ENCODE measurements around the gene CNTNAP2. TPM values are rescaled to one million over a fixed set of nuclear protein-coding genes. Genes with fewer than 3 reads are reported as not detected.

CNTNAP2 gene
- total RNA-seq, 2 donors from 2014 or later, result 171 to 228 TPM

GRCh38 chr7:148175512-148175911 lies 2058.9 kb downstream of the CNTNAP2 start:
- TF ChIP-seq CTCF (conservative IDR thresholded peaks at IDR 0.05), result no peak

GRCh38 chr7:148177972-148178371 lies 2061.4 kb downstream of the CNTNAP2 start:
- DNase-seq, result no peak
- no peaks in the 10 kb centered on the region for H3K9me3 ChIP-seq (ENCODE audit: control insufficient read depth, low read length)
- Mint-ChIP-seq H3K36me3 (ENCODE audit: low read depth) (no peaks in the 10 kb centered on the region), H3K27ac (no peak overlapping the region), H3K27me3 (ENCODE audit: insufficient read depth) (peaks cover 7% of the 10 kb centered on the region), H3K4me3 (no peak overlapping the region), H3K9me3 (no peaks in the 10 kb centered on the region), H3K4me1 (no peaks in the 10 kb centered on the region)
- H3K4me3 ChIP-seq (ENCODE audit: low read length), result no peak overlapping the region
- H3K27me3 ChIP-seq (ENCODE audit: control insufficient read depth, insufficient read depth, low read length, poor library complexity, severe bottlenecking), result no peaks in the 10 kb centered on the region
- TF ChIP-seq CTCF (conservative IDR thresholded peaks at IDR 0.05), result no peak
- H3K36me3 ChIP-seq (ENCODE audit: control insufficient read depth, insufficient read depth, low read length), result no peaks in the 10 kb centered on the region
- no peaks in the 10 kb centered on the region for H3K4me1 ChIP-seq (ENCODE audit: control insufficient read depth, insufficient read depth, low read length)
- no peak overlapping the region for H3K27ac ChIP-seq (ENCODE audit: low read depth, low read length)
- H3K9ac ChIP-seq (ENCODE audit: extremely low read depth, low read length, poor library complexity, severe bottlenecking), result no peak overlapping the region

More at GRCh38 chr7:148175512-148175911, 2058.9 kb downstream of the CNTNAP2 start:
- H3K4me3 Mint-ChIP-seq, result no peak overlapping the region
- H3K27me3 Mint-ChIP-seq (ENCODE audit: insufficient read depth), result peaks cover 7% of the 10 kb centered on the region
- no peak for DNase-seq
- no peaks in the 10 kb centered on the region for H3K9me3 Mint-ChIP-seq
- WGBS, 2 experiments (ENCODE audit: insufficient coverage in 1 of 2, insufficient read length in 1 of 2), result 80 to 95% methylated on average over 1 to 2 of the region's 2 CpGs
- H3K36me3 Mint-ChIP-seq (ENCODE audit: low read depth), result no peaks in the 10 kb centered on the region
- no peaks in the 10 kb centered on the region for H3K27me3 ChIP-seq (ENCODE audit: control insufficient read depth, insufficient read depth, low read length, poor library complexity, severe bottlenecking)
- H3K9me3 ChIP-seq (ENCODE audit: control insufficient read depth, low read length), result no peaks in the 10 kb centered on the region
- no peaks in the 10 kb centered on the region for H3K4me1 Mint-ChIP-seq
- H3K27ac Mint-ChIP-seq, result no peak overlapping the region
- no peaks in the 10 kb centered on the region for H3K4me1 ChIP-seq (ENCODE audit: control insufficient read depth, insufficient read depth, low read length)
- H3K27ac ChIP-seq (ENCODE audit: low read depth, low read length), result no peak overlapping the region
- H3K9ac ChIP-seq (ENCODE audit: extremely low read depth, low read length, poor library complexity, severe bottlenecking), result no peak overlapping the region
- H3K4me3 ChIP-seq (ENCODE audit: low read length), result no peak overlapping the region
- no peaks in the 10 kb centered on the region for H3K36me3 ChIP-seq (ENCODE audit: control insufficient read depth, insufficient read depth, low read length)

- H3K36me3 Mint-ChIP-seq (ENCODE audit: low read depth), result no peaks in the 10 kb centered on the region
- peaks cover 7% of the 10 kb centered on the region for H3K27me3 Mint-ChIP-seq (ENCODE audit: insufficient read depth)
- no peak overlapping the region for H3K4me3 Mint-ChIP-seq
- no peaks in the 10 kb centered on the region for H3K36me3 ChIP-seq (ENCODE audit: control insufficient read depth, insufficient read depth, low read length)
- no peak for DNase-seq
- H3K4me1 Mint-ChIP-seq, result no peaks in the 10 kb centered on the region
- no peak overlapping the region for H3K27ac ChIP-seq (ENCODE audit: low read depth, low read length)
- no peaks in the 10 kb centered on the region for H3K9me3 ChIP-seq (ENCODE audit: control insufficient read depth, low read length)
- H3K27me3 ChIP-seq (ENCODE audit: control insufficient read depth, insufficient read depth, low read length, poor library complexity, severe bottlenecking), result no peaks in the 10 kb centered on the region
- TF ChIP-seq CTCF (conservative IDR thresholded peaks at IDR 0.05), result no peak
- H3K4me3 ChIP-seq (ENCODE audit: low read length), result no peak overlapping the region
- no peak overlapping the region for H3K27ac Mint-ChIP-seq
- H3K9me3 Mint-ChIP-seq, result no peaks in the 10 kb centered on the region
- H3K4me1 ChIP-seq (ENCODE audit: control insufficient read depth, insufficient read depth, low read length), result no peaks in the 10 kb centered on the region
- H3K9ac ChIP-seq (ENCODE audit: extremely low read depth, low read length, poor library complexity, severe bottlenecking), result no peak overlapping the region
Measured at GRCh38 chr7:148180075-148180474, 2063.5 kb downstream of the CNTNAP2 start.
